Cortex of kidney (tissue), 1 donor: ENCODE measurements around the gene RNU1-3.
"Not testable (repeated sequence)": the region's sequence is repeated elsewhere in the genome, so short reads cannot be mapped to it uniquely, and the experiment has no call there.

Source experiments
- DNase-seq: peaks from one replicate; lab custom pipeline; 2025; lab: John Stamatoyannopoulos, UW

RNU1-3 gene

GRCh38 chr1:16666502-16667413, at the start of gene RNU1-3:
Gene RNU1-3, minus strand, starts transcription at chr1:16666948.
- DNase-seq, result not testable (repeated sequence)

- DNase-seq, result not testable (repeated sequence)
These were observed 46.7 kb upstream of the RNU1-3 start for GRCh38 chr1:16713480-16713879.

GRCh38 chr1:16712984-16713383, 46.2 kb upstream of the RNU1-3 start:
- DNase-seq, result not testable (repeated sequence)

GRCh38 chr1:16712582-16712981, 45.8 kb upstream of the RNU1-3 start:
- not testable (repeated sequence) for DNase-seq

- not testable (repeated sequence) for DNase-seq
These were observed 45.4 kb upstream of the RNU1-3 start for GRCh38 chr1:16712131-16712530.

- not testable (repeated sequence) for DNase-seq
These were observed 43.9 kb upstream of the RNU1-3 start for GRCh38 chr1:16710618-16711017.

GRCh38 chr1:16709659-16710087, 42.9 kb upstream of the RNU1-3 start:
- not testable (repeated sequence) for DNase-seq

GRCh38 chr1:16708704-16709103, 42.0 kb upstream of the RNU1-3 start:
- not testable (repeated sequence) for DNase-seq

GRCh38 chr1:16707130-16708093, 40.7 kb upstream of the RNU1-3 start:
- DNase-seq, result not testable (repeated sequence)

GRCh38 chr1:16706302-16706701, 39.6 kb upstream of the RNU1-3 start:
- not testable (repeated sequence) for DNase-seq

GRCh38 chr1:16704502-16705100, 37.9 kb upstream of the RNU1-3 start:
- DNase-seq, result not testable (repeated sequence)

GRCh38 chr1:16704076-16704475, 37.3 kb upstream of the RNU1-3 start:
- not testable (repeated sequence) for DNase-seq

- not testable (repeated sequence) for DNase-seq
These were observed 36.9 kb upstream of the RNU1-3 start for GRCh38 chr1:16703602-16704001.

GRCh38 chr1:16703141-16703540, 36.4 kb upstream of the RNU1-3 start:
- DNase-seq, result not testable (repeated sequence)

GRCh38 chr1:16702280-16702679, 35.5 kb upstream of the RNU1-3 start:
- not testable (repeated sequence) for DNase-seq

GRCh38 chr1:16701189-16701588, 34.4 kb upstream of the RNU1-3 start:
- not testable (repeated sequence) for DNase-seq

- not testable (repeated sequence) for DNase-seq
These were observed 33.6 kb upstream of the RNU1-3 start for GRCh38 chr1:16700138-16700895.

GRCh38 chr1:16699440-16699839, 32.7 kb upstream of the RNU1-3 start:
- not testable (repeated sequence) for DNase-seq

GRCh38 chr1:16697152-16697551, 30.4 kb upstream of the RNU1-3 start:
- not testable (repeated sequence) for DNase-seq

GRCh38 chr1:16696507-16697150, 29.9 kb upstream of the RNU1-3 start:
- not testable (repeated sequence) for DNase-seq
